ENCODE measurements around the gene UBALD1.

The UBALD1 gene

DNA sequence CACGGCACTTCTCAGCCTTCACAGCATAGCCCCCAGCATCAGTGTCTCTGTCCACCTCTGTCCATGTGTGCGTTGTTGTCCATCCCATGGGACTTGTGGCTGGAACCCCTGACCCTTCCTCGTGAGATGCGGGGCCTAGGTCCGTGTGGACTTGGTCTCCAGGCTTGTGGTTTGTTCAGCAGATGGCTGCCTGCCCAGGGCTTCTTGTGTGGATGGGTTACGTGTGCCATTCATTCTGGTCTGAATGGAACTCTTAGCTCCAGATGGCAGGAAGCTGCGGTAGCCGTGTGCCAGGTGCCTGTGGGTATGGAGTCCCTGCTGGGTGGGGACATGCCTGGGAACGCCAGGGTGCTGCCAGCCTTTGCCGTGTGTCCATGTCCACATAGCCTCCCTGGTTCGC, 47.0 kb upstream of the UBALD1 start:
- H3K4me2 ChIP-seq (ENCODE audit: low read depth, low read length) = no peak overlapping the region
- peaks cover 16% of the 10 kb centered on the region for H3K4me1 ChIP-seq (ENCODE audit: low read length)
- TF ChIP-seq EZH2 (optimal IDR thresholded peaks at IDR 0.05; ENCODE audit: low read depth, low read length) (no peak), CTCF (IDR thresholded peaks at IDR 0.05; ENCODE audit: low read length) (no peak), EZH2phosphoT487 (IDR thresholded peaks at IDR 0.05; ENCODE audit: low read length) (no peak)
- no peak overlapping the region for H3K27ac ChIP-seq (ENCODE audit: low read length)
- no peak overlapping the region for H3K9ac ChIP-seq (ENCODE audit: low read length)
- peaks cover 6% of the 10 kb centered on the region; the same call in 1 of the 2 replicates for H3K79me2 ChIP-seq (ENCODE audit: low read length)
- no peak overlapping the region for H3K4me3 ChIP-seq (ENCODE audit: low read length)
- H3K9me2 ChIP-seq (replicated peaks; ENCODE audit: insufficient read depth, low read length) = no peaks in the 10 kb centered on the region
- H4K20me1 ChIP-seq (ENCODE audit: insufficient read depth, low read length) = no peaks in the 10 kb centered on the region
- H3K9me3 ChIP-seq (replicated peaks; ENCODE audit: insufficient read depth, low read length) = no peaks in the 10 kb centered on the region
- no peak overlapping the region for H2AFZ ChIP-seq (ENCODE audit: low read length)
- no peak for DNase-seq
- H3K27me3 ChIP-seq (replicated peaks; ENCODE audit: insufficient read depth, low read length) = no peaks in the 10 kb centered on the region
- no peaks in the 10 kb centered on the region for H3K36me3 ChIP-seq (replicated peaks; ENCODE audit: insufficient read depth, low read length)
- peaks cover 16% of the 10 kb centered on the region; the same call in 1 of the 2 replicates for H3F3A ChIP-seq (ENCODE audit: insufficient read depth, low read length)

DNA sequence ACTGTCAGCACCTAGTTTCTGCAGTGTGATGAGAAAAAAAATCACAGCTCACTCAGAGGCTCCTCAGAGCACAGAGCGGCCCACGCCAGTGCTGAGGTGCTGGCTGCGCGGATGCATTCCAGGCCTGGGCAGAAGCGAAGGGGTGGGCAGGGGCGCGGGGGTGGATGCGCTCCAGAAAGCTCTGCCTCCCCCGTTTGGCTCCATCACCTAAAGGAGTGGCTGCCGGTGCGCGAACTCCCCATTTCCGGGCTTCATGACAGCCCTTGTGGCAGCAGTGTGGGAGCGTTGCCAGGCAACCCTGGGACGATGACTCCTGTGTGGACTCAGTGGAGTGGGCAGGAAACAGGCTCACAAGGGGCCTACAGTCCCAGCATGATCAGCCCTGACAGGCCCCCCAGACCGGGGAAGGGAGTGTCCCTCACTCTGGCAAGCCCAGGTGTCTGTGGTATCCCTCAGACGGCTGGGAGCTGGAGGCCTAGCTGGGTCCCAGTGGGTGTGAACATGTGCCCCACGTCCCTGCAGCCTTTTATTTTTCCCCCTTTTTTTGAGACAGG, 45.8 kb upstream of the UBALD1 start:
- Histone ChIP-seq H3K79me2 (ENCODE audit: low read length) (peaks cover 6% of the 10 kb centered on the region; the same call in 1 of the 2 replicates), H3K4me2 (ENCODE audit: low read depth, low read length) (no peak overlapping the region), H3K4me3 (ENCODE audit: low read length) (no peak overlapping the region), H3K27ac (ENCODE audit: low read length) (no peak overlapping the region), H3K9ac (ENCODE audit: low read length) (no peak overlapping the region), H3K9me2 (replicated peaks; ENCODE audit: insufficient read depth, low read length) (no peaks in the 10 kb centered on the region), H3K9me3 (replicated peaks; ENCODE audit: insufficient read depth, low read length) (no peaks in the 10 kb centered on the region), H3K36me3 (replicated peaks; ENCODE audit: insufficient read depth, low read length) (no peaks in the 10 kb centered on the region), H3K4me1 (ENCODE audit: low read length) (peaks cover 16% of the 10 kb centered on the region), H2AFZ (ENCODE audit: low read length) (no peak overlapping the region), H3K27me3 (replicated peaks; ENCODE audit: insufficient read depth, low read length) (no peaks in the 10 kb centered on the region), H4K20me1 (ENCODE audit: insufficient read depth, low read length) (no peaks in the 10 kb centered on the region), H3F3A (ENCODE audit: insufficient read depth, low read length) (peaks cover 16% of the 10 kb centered on the region; the same call in 1 of the 2 replicates)
- DNase-seq = no peak
- TF ChIP-seq CTCF (IDR thresholded peaks at IDR 0.05; ENCODE audit: low read length) (no peak), EZH2phosphoT487 (IDR thresholded peaks at IDR 0.05; ENCODE audit: low read length) (no peak), EZH2 (optimal IDR thresholded peaks at IDR 0.05; ENCODE audit: low read depth, low read length) (no peak)

GRCh38 chr16:4659363-4660353, 45.0 kb upstream of the UBALD1 start:
- Histone ChIP-seq H3K9ac (ENCODE audit: low read length) (no peak overlapping the region), H3K4me2 (ENCODE audit: low read depth, low read length) (no peak overlapping the region), H4K20me1 (ENCODE audit: insufficient read depth, low read length) (no peaks in the 10 kb centered on the region), H3K27me3 (replicated peaks; ENCODE audit: insufficient read depth, low read length) (no peaks in the 10 kb centered on the region), H3K9me2 (replicated peaks; ENCODE audit: insufficient read depth, low read length) (no peaks in the 10 kb centered on the region), H3K79me2 (ENCODE audit: low read length) (peaks cover 6% of the 10 kb centered on the region; the same call in 1 of the 2 replicates), H3K27ac (ENCODE audit: low read length) (no peak overlapping the region), H3K4me1 (ENCODE audit: low read length) (peaks cover 9% of the 10 kb centered on the region), H3K36me3 (replicated peaks; ENCODE audit: insufficient read depth, low read length) (no peaks in the 10 kb centered on the region), H2AFZ (ENCODE audit: low read length) (no peak overlapping the region), H3F3A (ENCODE audit: insufficient read depth, low read length) (peaks cover 7% of the 10 kb centered on the region; the same call in 1 of the 2 replicates), H3K9me3 (replicated peaks; ENCODE audit: insufficient read depth, low read length) (no peaks in the 10 kb centered on the region), H3K4me3 (ENCODE audit: low read length) (no peak overlapping the region)
- no peak for DNase-seq
- TF ChIP-seq CTCF (IDR thresholded peaks at IDR 0.05; ENCODE audit: low read length) = no peak
- no peak for TF ChIP-seq EZH2phosphoT487 (IDR thresholded peaks at IDR 0.05; ENCODE audit: low read length)
- TF ChIP-seq EZH2 (optimal IDR thresholded peaks at IDR 0.05; ENCODE audit: low read depth, low read length) = no peak
